ENCODE results near the gene CLCF1. TPM values are rescaled to one million over a fixed set of nuclear protein-coding genes. Genes with fewer than 3 reads are reported as not detected.

Gene CLCF1
- total RNA-seq, 2 donors from 2014 or later: 10.0 to 15.2 TPM

DNA sequence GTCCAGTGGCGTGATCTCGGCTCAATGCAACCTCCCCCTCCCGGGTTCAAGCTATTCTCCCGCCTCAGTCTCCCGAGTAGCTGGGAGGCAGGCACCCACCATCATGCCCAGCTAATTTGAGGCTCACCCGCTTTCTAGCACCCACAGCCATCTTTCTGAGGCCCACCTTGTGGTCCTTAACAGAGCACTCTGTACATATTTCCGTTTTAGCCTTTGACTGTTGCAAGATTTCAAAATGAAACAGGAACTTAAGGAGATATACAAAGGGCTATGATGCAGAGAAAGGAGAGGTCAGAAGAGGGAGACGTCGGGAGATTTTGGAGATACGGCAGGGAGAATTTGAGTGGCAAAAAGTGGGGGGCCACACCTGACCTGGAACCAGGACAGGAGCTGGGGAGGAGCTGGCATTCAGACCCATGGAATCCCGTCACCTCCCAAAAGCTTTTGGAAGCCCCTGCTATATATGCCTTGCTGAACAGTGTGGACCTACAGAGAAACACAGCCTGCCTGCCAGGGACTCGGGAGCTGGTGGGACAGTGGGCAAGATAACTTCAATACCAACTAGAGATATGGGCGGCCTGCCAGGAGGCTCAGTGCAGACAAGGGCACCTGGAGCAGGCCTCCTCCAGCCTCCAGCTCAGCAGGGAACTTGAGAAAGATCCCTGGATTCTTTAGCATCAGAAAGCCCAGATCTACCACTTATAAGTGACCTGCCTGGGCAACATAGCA lies 8.0 kb upstream of the CLCF1 start:
- DNase-seq (ENCODE audit: low spot score): no peak
- intact Hi-C loops (cut with DNase I): loop anchor here in 1 of 2 donors (5.0 kb wide), 1 partner anchor 114 kb away; the partner anchor contains the start of gene GRK2

DNA sequence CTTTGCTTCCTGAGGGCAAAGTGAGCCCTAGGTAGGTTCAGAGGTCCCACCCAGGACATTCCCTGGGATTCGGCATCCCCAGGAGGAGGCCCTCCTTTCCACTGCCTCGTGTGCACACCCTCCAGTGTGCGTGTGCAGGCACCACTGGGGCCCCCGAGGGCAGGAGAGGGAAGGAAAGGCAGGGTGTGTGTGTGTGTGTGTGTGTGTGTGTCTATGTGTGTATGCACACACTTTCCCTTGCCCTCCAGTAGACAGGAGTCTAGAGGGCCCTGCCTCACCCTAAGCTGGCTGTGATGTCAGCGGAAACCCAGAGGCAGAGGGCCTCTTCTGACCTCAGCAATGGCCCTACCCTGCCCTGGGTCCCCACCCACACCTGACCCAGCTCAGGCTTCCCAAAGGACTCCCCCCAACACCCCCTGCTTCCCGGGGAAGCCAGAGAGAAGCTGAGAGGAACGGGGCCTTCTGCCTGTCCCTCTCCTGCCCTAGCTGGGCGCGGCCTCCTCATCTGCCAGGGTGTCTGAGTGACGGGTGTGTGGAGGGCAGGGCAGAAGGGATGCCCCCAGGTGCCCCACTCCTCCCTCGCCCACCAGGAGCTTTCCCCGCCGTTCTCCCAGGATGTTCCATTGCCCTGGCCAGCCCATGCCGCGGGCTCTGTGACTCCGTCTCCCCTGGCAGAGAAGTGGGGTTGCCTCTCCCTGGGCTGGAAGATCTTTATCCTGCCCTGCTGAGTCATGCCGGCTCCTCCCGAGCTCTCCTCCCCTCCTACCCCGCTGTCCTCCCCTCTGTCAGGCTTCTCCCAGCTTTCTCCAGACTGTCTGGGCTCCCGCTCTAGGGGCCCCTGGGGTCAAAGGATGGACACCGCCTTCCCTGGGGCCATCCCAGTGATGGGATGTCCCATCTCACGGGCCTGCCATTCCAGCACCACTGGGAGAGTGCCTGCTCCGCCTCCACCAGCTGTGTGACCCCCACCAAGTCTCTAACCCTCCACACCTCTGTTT lies 6.0 kb upstream of the CLCF1 start:
- intact Hi-C loops (cut with DNase I): loop anchor here (5.0 kb wide), 1 partner anchor 112 kb away; the partner anchor contains the start of gene GRK2 (in 2 of the 2)
- DNase-seq (ENCODE audit: low spot score): no peak

DNA sequence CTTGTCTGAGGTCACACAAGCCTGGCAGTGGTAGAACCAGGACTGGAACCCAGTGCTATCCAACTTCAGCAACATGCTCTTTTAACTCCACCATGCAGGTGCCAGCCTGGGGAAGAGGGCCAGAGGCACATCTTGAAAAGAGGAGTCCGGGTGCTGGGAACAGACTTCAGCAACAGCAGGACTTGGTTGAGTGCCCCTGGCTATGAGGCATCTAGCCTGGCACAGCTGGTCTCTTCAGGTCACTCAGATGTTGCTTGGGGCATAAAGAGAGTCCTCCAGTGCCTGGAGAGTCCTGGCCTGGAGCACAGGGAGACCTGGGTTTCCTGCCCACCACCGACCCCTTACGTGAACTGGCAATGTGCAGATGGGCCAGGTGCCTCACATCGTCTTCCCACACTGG lies 5.1 kb upstream of the CLCF1 start:
- intact Hi-C loops (cut with DNase I): loop anchor here in 1 of 2 donors (5.0 kb wide), 1 partner anchor 111 kb away; the partner anchor contains the start of gene GRK2
- no peak for DNase-seq (ENCODE audit: low spot score)

DNA sequence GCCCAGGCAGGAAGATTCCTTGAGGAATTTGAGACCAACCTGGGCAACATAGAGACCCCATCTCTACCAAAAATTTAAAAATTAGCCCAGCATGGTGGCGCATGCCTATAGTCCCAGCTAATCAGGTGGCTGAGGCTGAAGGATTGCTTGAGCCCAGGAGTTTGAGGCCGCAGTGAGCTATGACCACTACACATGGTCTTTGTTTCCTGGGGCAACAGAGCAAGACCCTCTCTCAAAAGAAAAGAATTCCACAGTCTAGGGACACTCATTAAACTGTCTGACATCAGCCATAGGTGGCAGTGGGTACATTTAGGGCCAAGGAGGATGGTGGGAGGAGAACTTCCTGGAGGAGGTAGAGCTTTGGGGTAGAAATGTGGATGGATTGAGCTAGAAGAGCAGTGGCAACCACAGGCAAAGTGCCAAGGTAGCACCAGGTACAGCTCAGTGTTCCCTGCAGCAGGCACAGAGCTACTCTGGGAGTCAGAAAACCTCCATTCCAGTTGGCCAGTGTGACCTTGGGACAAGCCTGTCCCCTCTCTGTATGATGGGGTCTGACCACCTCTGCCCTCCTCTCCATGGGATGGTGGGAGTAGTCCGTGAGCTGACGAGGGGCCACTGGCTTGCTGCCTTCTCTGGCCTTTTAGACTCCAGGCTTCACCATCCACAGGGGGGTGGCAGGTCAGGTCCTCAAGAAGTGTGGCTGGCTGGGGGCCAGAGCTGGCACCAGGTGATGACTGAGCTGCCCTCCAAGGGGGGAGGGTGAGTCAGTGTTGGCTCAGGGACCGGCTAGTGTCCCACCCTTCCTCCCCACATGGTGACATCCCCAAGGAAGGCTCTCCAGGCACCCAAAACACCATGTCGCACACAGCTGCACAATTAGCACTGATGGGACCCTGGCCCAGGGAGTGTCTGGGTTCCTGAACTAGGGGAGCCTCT lies 3.7 kb upstream of the CLCF1 start:
- intact Hi-C loops (cut with DNase I): loop anchor here in 1 of 2 donors (5.0 kb wide), 1 partner anchor 110 kb away; the partner anchor contains the start of gene GRK2
- no peak for DNase-seq (ENCODE audit: low spot score)

DNA sequence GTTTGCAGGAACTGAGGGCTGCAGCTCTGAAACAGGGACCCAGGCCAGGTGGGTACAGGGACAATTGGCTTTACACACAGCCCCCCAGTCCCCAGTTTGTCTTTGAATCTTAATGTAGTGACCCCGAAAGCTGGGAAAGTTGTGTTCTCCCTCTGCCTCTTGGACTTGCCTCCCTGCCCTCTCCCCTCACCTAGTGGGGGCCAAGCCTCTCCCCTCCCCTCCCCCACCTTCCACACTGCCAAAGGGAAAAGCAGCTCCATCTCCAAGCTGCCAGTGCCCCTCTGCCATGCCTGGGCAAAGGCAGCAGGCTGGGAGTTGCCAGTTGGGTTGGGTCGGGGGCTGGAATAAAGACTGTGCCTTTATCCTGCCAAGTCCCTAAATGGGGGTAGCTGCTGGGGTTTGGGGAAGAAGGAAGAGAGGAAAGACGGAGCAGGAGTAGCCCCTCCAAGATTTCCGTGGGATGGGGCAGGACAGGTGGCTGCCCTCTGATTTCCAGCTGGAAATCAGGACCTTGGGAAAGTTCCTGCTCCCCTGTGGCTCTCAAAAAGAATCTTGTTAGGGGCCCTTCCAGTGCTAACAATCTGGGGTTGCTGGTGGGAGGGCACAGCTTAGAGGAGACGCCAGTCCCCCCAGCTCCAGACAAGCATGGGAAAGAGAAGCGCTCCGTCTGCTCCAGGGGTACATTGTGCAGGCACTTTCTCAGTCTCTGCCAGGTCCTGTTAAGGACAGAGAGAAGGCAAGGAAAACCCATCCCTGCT lies 2.8 kb upstream of the CLCF1 start:
- intact Hi-C loops (cut with DNase I): loop anchor here in 1 of 2 donors (5.0 kb wide), 1 partner anchor 109 kb away; the partner anchor contains the start of gene GRK2
- DNase-seq (ENCODE audit: low spot score): no peak

DNA sequence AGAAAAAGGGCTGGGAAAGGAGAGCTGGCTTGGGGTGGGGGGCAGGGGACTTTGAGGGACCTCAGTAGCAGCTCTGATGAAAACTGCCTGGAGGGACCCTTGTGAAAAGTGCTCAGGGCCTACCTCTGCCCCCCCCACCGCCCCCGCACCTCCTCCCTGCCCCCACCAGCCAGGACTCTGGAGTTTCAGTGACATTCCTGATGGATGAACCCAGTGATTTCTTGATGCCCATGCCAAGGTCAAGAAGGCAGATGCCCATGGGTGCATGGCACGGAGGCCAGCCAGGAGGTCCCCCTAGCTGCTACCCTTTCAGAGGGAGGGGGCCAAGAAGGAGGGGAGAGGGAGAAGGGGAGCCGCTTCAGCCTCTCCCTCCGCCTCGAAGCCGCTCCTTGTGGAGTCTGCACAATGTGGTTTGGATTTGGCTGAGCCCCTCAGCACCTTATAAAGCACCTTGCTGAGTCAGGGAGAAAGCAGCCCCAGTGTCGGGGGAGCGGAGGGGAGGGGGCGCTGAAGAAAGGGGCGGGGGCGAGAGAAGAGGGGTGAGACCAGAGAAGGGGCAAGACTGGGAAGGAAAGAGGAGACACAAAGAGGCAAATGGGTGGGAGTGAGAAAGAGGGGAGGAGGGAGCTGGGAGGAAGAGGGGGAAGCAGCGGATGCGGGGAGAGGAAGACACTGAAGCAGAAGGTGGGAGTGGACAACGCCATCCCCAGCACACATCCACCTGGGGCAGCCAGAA lies 2.1 kb upstream of the CLCF1 start:
- intact Hi-C loops (cut with DNase I): loop anchor here in 1 of 2 donors (5.0 kb wide), 1 partner anchor 108 kb away; the partner anchor contains the start of gene GRK2
- no peak for DNase-seq (ENCODE audit: low spot score)

DNA sequence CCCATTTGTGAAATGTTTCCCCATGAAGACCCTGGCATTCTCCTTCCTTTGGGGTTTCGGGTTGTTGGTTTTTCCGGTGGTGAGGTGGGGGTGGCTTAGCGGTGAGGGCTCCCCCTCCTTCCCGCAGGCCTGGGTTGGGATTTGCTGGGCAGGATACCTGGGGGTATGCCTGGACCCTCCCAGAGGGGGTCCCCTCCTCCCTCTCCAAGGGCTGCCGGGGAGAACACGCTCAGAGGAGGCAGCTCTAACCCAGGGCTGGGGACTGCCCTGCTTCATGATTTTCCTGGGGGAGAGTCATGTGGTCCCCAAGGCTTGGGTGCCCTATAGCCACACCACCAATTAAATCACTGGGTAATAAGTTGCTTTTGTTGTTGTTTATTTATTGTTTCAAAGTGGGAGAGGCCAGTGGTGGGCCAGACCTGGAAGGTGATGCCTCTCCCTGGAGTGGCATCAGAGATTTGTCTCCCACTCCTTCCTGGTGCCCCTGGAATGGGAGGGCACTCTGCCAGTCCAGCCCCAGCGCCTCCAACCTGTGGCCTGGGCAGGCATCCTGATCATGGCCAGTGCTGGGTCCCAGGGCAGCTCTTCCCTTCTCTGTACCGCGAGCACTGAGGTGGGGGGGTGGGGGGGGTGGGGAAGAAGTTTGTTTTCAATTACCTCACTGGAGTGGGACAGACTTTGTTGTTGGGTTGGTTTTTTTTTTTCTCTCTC lies 1.3 kb upstream of the CLCF1 start:
- DNase-seq (ENCODE audit: low spot score): no peak
- intact Hi-C loops (cut with DNase I): loop anchor here in 1 of 2 donors (5.0 kb wide), 1 partner anchor 107 kb away; the partner anchor contains the start of gene GRK2

DNA sequence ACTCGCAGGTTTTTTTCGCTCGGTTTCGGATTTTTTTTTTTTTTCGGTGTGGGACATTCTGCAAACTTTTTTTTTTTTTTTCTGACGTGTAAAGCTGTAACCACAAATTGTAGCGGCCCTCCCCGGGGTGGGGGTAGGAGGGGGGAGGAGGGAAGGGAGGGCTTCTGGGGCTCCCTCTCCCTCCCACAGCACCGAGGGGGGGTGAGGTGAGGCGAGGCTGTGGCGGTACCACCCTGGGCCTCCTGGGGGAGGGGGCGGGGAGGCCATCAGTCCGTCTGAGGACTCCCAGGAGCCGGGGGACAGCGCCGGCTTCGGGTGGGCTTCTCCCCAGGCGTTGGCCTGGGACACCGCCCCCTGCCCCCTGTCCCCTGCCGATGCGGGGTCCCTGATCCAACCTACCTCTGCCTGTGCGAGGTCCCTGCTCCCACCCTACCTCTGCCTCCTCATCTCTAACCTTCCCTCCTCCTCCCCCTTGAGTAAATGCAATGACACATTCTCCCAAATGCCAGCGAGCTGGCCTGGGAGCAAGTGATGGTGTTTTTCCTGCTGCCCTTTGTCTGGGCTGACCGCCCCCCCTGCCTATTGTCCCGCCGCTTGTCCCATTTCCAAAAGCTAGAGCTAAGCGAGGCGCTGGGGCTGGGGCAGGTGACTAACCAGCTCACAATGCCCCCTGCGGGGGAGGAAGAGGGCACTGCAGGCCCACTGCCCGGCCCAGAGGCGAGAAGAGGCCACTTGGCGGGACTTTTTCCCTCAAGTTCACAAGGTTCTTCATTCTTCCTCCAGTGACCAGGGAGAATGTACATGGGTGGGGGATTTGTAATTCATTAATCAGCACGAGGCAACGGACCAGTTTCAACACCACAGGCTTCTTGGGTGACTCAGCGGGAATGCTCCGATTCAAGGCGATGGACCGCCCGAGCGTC lies 511 bp upstream of the CLCF1 start:
- intact Hi-C loops (cut with DNase I): no loop called here
- peak; percentile 96 for DNase-seq (ENCODE audit: low spot score)

DNA sequence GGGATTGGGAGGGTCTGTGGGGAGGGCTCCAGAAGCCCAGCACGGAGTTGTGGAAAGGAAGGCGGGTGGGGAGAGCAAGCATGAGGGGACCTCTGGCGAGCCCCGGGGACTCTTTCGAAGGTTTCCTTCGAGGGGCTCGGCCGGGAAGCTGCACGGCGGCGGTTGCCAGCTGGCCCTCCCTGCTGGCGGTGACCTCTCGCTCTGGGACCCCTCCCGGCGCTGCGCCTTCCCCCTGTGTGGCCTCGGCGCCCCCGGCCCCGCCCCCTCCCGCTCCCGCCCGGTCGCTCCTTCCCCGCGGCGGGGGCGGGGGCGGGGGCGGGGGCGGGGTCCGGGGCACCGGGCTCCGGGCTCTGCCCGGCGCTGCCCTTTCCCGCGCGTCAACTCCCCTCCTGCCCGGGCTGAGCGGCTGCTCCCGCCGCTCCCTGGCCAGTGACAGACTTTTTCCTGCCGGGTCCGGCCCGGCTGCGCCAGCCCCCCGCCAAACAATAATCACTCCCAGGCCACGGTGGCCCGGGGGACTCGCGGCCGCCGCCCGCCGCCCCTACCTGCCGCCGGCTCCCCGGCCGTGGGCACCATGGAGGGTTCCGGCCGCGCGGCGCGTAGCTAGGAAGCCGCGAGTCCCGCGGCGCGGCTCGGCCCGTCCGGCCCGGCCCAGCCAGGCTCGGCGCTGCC lies 941 bp downstream of the CLCF1 start:
- no peak for DNase-seq (ENCODE audit: low spot score)
- intact Hi-C loops (cut with DNase I): no loop called here

DNA sequence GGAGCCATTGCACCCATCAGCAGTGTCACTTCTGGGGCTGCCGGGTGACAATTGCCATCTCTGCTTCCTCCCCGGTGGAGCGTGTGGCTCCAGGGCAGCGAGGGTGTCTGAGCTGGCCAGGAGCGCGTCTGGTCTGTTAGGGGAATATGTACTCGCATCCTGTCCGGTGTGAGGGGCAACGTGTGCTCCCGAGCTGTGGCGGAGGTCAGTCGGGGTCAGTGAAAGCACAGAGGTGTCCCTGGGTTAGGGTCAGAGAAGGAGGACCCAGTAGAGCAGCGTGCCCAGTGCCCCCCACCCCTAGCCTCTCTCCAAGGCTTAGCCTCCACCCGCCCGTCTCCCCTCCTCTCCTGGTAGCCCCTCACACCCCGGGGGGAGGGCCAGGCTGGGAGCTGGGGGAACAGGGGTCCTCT lies 1.5 kb downstream of the CLCF1 start:
- no peak for DNase-seq (ENCODE audit: low spot score)
- intact Hi-C loops (cut with DNase I): loop anchor here in 1 of 2 donors (2.0 kb wide), 1 partner anchor 15 kb away; no protein-coding TSS in a partner anchor

DNA sequence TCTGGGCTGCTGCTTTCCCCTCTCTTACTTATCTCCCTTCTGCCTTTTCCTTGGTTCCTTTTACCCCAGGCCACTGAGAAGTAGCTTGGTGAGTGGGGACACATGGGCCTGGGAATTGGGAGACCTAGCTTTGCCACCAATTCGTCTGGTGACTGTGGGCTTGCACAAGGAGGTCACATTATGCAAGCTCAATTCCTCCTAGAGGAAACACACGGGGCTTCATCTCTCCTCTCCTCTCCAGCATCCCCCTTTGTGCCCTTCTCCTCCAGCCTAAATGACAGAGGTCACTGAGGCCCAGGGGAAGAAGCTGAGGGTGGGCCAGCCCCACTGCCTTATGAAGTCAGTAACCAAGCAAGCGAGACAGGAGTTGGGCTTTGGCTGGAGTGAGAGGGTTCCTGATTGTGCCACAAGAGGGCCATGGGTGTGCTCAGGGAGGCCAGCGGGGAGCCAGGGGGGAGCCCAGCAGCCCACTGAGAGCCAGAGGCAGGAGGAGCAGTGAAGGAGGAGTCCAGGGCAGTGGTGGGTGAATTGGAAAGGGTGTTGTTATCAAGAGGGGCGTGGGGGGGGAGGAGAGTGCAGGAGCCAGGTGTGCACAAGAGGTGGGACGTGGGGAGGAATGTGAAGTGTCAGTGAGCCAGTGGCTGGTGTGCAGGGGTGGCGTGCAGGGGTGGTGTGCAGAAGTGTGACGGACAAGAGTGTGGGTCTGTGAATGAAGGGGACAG lies 2.0 kb downstream of the CLCF1 start:
- DNase-seq (ENCODE audit: low spot score): no peak
- intact Hi-C loops (cut with DNase I): loop anchor here in 1 of 2 donors (2.0 kb wide), 1 partner anchor 15 kb away; no protein-coding TSS in a partner anchor

DNA sequence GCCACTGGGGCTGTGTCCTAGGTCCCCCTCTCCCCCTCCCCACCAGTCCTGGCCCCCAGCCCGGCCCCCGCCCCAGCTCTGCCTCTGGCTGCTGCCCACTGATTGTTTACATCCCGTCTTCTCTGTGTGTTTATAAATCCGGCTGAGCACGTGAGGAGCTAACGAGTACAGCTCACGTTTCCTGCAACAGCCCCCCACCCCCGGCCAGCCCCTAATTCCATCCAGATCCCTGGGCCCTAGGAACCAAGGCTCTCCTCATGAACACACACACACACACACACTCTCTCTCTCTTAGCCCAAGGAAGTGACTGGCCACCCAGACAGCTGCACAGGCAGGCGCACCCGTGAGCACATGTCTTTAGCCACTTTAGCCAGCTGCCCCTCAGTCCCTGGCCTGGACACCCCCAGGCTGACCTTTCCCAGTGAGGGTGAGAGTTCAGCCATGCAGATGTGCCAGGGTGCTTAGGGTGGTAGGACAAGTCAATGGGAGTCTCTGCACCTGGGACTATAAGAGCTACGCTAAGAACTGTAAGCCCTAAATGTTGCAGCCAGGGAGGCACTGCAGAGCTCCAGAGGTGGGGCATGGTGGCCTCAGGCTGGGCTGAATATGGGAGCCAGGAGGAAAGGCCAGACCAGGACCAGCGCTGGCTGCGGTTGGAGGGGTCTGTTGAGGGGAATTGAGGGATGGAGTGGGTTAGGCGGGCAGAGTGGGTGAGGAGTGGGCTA lies 2.9 kb downstream of the CLCF1 start:
- intact Hi-C loops (cut with DNase I): loop anchor here in 1 of 2 donors (2.0 kb wide), 1 partner anchor 14 kb away; no protein-coding TSS in a partner anchor
- DNase-seq (ENCODE audit: low spot score): no peak

DNA sequence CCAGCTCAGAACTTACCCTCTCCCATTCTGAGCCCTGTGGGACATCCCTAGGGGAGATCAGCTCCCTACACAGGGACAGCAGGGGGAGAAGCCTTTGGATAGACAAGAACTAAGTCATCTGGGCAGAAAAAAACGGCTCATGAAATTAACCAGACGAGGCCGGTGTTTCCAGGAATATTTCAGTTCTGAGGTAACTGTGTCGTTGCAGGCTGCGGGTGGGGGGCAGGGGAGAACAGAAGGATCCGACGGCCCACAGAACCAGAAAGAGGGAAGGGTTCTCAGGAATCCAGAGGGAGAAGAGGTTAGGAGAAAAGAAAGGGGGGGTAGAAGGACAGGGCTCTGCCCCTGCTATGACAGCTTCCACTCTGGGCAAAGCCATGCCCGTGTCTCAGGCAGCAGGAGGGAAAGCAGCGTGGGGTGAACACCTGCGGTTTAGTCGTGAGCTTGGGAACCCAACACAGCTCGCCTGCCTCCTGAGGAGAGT lies 3.6 kb downstream of the CLCF1 start:
- intact Hi-C loops (cut with DNase I): loop anchor here in 1 of 2 donors (2.0 kb wide), 1 partner anchor 13 kb away; no protein-coding TSS in a partner anchor
- no peak for DNase-seq (ENCODE audit: low spot score)

All from posterior vena cava (tissue), 2 donors.